Naive B cell (primary cell): ENCODE data around the gene ZNF614. TPM values are rescaled to one million over a fixed set of nuclear protein-coding genes. Genes with fewer than 3 reads are reported as not detected.
"Not testable (repeated sequence)": the region's sequence is repeated elsewhere in the genome, so short reads cannot be mapped to it uniquely, and the experiment has no call there.

ENCODE experiments used
- ATAC-seq, 2 donors: fragments of 150-1000 bp; cut with Tn5 transposase; 2 replicates each; pipeline ENCODE4 v1.10.0; 2021; ENCODE audit warnings: low read depth in 2 of 2, mild to moderate bottlenecking in 2 of 2, moderate library complexity in 2 of 2
- DNase-seq: peaks from one replicate; pipeline ENCODE4 v3.0.0; 2022
- H3K27ac Mint-ChIP-seq, 6 donors: one replicate each; pipeline ENCODE4 v1.8.0; 2020 to 2022; ENCODE audit warnings: mild to moderate bottlenecking in 6 of 6, mixed read lengths in 6 of 6, moderate library complexity in 5 of 6, inconsistent platforms in 2 of 6
- H3K27me3 Mint-ChIP-seq, 3 donors: one replicate each; pipeline ENCODE4 v1.8.0; 2021 to 2022; ENCODE audit warnings: mixed read lengths in 3 of 3, mild to moderate bottlenecking in 1 of 3
- H3K36me3 Mint-ChIP-seq, 2 donors: one replicate each; pipeline ENCODE4 v1.8.0; 2020 to 2022; ENCODE audit warnings: mixed read lengths in 2 of 2, inconsistent platforms in 1 of 2, mild to moderate bottlenecking in 1 of 2
- H3K4me1 Mint-ChIP-seq, 3 donors: one replicate each; pipeline ENCODE4 v1.8.0; 2020 to 2022; ENCODE audit warnings: mixed read lengths in 3 of 3, inconsistent platforms in 1 of 3, mild to moderate bottlenecking in 1 of 3, moderate library complexity in 1 of 3
- H3K4me3 Mint-ChIP-seq, 8 donors: one replicate each; pipeline ENCODE4 v1.8.0; 2020 to 2022; ENCODE audit warnings: mild to moderate bottlenecking in 8 of 8, mixed read lengths in 8 of 8, moderate library complexity in 8 of 8, inconsistent platforms in 2 of 8
- H3K9me3 Mint-ChIP-seq, 7 donors: one replicate each; pipeline ENCODE4 v1.8.0; 2020 to 2022; ENCODE audit warnings: mixed read lengths in 7 of 7, mild to moderate bottlenecking in 5 of 7, inconsistent platforms in 2 of 7, moderate library complexity in 1 of 7
- polyA plus RNA-seq, 6 donors: library from polyadenylated mRNA; unstranded; fragments of 300-500 nt; fragmentation: Illumina TruSeq; gene quantifications; one replicate each; pipeline ENCODE4 v1.2.3, GENCODE V29; 2021; ENCODE audit warnings: low read depth in 6 of 6

ZNF614 gene
- polyA plus RNA-seq, 6 donors from 2014 or later, result 7.1 to 17.2 (median 9.5) TPM

GRCh38 chr19:51978882-51979281 is 49.3 kb downstream of the ZNF614 start:
- no peak for DNase-seq
- peaks cover 4 to 10% (median 9%) of the 10 kb centered on the region in 3 donors for H3K4me1 Mint-ChIP-seq
- peaks cover 78 to 83% of the 10 kb centered on the region in 2 donors for H3K36me3 Mint-ChIP-seq
- H3K9me3 Mint-ChIP-seq, result peaks cover 10 to 91% (median 83%) of the 10 kb centered on the region in 7 donors
- no peak overlapping the region for H3K27ac Mint-ChIP-seq
- no peak for ATAC-seq
- no peaks in the 10 kb centered on the region for H3K27me3 Mint-ChIP-seq
- H3K4me3 Mint-ChIP-seq, result peak overlapping the region in 2 of 8 donors; percentile 4 to 43

GRCh38 chr19:51977346-51977745 is 50.8 kb downstream of the ZNF614 start:
- ATAC-seq (no peak), DNase-seq (no peak)
- H3K36me3 Mint-ChIP-seq, result peaks cover 78 to 79% of the 10 kb centered on the region in 2 donors
- peaks cover 2 to 5% (median 4%) of the 10 kb centered on the region in 3 donors for H3K4me1 Mint-ChIP-seq
- H3K27me3 Mint-ChIP-seq, result no peaks in the 10 kb centered on the region
- no peak overlapping the region for H3K4me3 Mint-ChIP-seq
- H3K27ac Mint-ChIP-seq, result peak overlapping the region in 1 of 6 donors; percentile 9
- H3K9me3 Mint-ChIP-seq, result peaks cover 5 to 91% (median 85%) of the 10 kb centered on the region in 7 donors

DNA sequence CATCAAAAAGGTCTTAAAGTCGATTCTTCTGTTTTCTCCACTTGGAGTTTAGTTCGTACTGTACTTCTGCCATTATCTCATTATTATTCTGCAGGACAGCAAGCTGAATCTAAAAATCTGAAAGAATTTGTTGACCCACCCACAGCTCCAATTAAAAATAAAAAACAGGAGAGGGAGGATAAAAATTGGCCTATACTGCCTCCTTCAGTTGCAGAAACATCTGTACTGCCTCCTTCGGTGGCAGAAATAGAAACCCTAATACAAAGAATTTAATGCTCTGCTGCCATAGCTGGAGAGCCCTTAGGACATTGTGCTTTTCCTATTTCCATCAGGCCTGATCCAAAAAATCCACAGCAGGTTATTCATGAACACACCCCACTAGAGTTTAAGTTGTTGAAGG is 51.3 kb downstream of the ZNF614 start:
- H3K9me3 Mint-ChIP-seq, result peaks cover 6 to 91% (median 85%) of the 10 kb centered on the region in 7 donors
- H3K4me3 Mint-ChIP-seq, result no peak overlapping the region
- H3K4me1 Mint-ChIP-seq, result peaks cover 2 to 5% (median 4%) of the 10 kb centered on the region in 3 donors
- ATAC-seq (no peak), DNase-seq (no peak)
- no peaks in the 10 kb centered on the region for H3K27me3 Mint-ChIP-seq
- H3K36me3 Mint-ChIP-seq, result peaks cover 79% of the 10 kb centered on the region in 2 donors
- H3K27ac Mint-ChIP-seq, result no peak overlapping the region

DNA sequence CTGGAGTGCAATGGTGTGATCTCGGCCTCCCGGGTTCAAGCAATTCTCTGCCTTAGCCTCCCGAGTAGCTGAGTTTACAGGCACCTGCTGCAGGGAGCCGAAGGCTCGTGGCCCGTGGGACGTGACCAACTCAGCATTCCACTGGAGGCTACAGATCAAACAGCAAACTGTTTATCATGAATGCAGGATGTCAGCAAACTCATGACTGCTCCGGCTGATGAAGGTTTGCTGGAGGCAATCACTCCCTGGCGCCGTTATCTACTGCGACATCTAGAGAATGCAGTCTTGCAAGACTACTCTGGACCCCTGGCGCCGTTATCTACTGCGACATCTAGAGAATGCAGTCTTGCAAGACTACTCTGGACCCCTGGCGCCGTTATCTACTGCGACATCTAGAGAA is 52.4 kb downstream of the ZNF614 start:
- Mint-ChIP-seq H3K9me3 (peaks cover 10 to 93% (median 86%) of the 10 kb centered on the region in 7 donors), H3K36me3 (peaks cover 80% of the 10 kb centered on the region in 2 donors), H3K27ac (peak overlapping the region in 1 of 6 donors; percentile 7)
- H3K4me3 Mint-ChIP-seq, H3K4me1 Mint-ChIP-seq, DNase-seq, ATAC-seq, H3K27me3 Mint-ChIP-seq: not testable (repeated sequence)

- no peak for ATAC-seq
- Mint-ChIP-seq H3K4me3 (no peak overlapping the region), H3K4me1 (peaks cover 0 to 5% (median 0%) of the 10 kb centered on the region in 3 donors), H3K27ac (no peak overlapping the region), H3K36me3 (peaks cover 74 to 78% of the 10 kb centered on the region in 2 donors), H3K9me3 (peaks cover 19 to 89% (median 77%) of the 10 kb centered on the region in 7 donors), H3K27me3 (no peaks in the 10 kb centered on the region)
- no peak for DNase-seq
These were observed 56.6 kb downstream of the ZNF614 start for GRCh38 chr19:51971624-51972023.

DNA sequence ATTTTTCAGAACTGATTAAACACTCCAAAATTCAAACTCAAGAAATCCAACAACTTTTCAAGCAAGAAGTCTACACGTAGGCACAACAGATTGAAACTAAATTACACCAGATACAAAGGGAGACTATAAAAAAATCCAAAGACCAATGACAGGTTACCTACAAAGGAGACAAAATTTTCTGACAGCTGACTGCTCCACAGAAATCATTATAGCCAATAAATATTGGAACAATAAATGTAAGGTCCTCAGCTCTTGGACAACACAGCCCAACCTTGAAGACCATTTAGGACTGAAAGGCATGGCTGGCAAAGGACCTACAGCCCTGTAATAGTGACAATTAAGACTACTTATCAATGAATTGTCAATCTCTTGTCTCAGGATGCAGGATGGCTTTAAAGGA is 57.5 kb downstream of the ZNF614 start:
- Mint-ChIP-seq H3K36me3 (peaks cover 70 to 73% of the 10 kb centered on the region in 2 donors), H3K4me1 (peaks cover 0 to 5% (median 0%) of the 10 kb centered on the region in 3 donors), H3K9me3 (peaks cover 13 to 91% (median 74%) of the 10 kb centered on the region in 7 donors), H3K4me3 (no peak overlapping the region), H3K27me3 (no peaks in the 10 kb centered on the region), H3K27ac (no peak overlapping the region)
- DNase-seq, result no peak
- no peak for ATAC-seq

GRCh38 chr19:51965583-51965982 is 62.6 kb downstream of the ZNF614 start:
- DNase-seq (no peak), ATAC-seq (no peak)
- peak overlapping the region in 1 of 8 donors; percentile 56 for H3K4me3 Mint-ChIP-seq
- peaks cover 71 to 83% of the 10 kb centered on the region in 2 donors for H3K36me3 Mint-ChIP-seq
- no peak overlapping the region for H3K27ac Mint-ChIP-seq
- peaks cover 30 to 95% (median 80%) of the 10 kb centered on the region in 7 donors for H3K9me3 Mint-ChIP-seq
- H3K27me3 Mint-ChIP-seq, result no peaks in the 10 kb centered on the region
- H3K4me1 Mint-ChIP-seq, result peaks cover 0 to 9% (median 4%) of the 10 kb centered on the region in 3 donors

Other genes starting within 250 kb of the ZNF614 start
- gene FPR3, start 233.2 kb downstream of the ZNF614 start, polyA plus RNA-seq, result not detected
- 10 to 100 TPM in 1 of 6 donors, 1 to 10 TPM in 5; 3.8 to 11.0 (median 5.6) TPM for gene ZNF577, start 140.4 kb downstream of the ZNF614 start, polyA plus RNA-seq
- 10 to 100 TPM in 5 of 6 donors, 1 to 10 TPM in 1; 8.3 to 17.7 (median 13.0) TPM for gene ZNF649, start 123.4 kb downstream of the ZNF614 start, polyA plus RNA-seq
- 1 to 10 TPM; 2.1 to 8.4 (median 6.1) TPM for gene ZNF613, start 100.9 kb downstream of the ZNF614 start, polyA plus RNA-seq
- gene ZNF350, start 41.5 kb downstream of the ZNF614 start, polyA plus RNA-seq, result 10 to 100 TPM; 24.0 to 42.2 (median 33.3) TPM
- gene ZNF615, start 20.2 kb downstream of the ZNF614 start, polyA plus RNA-seq, result 10 to 100 TPM in 2 of 6 donors, 1 to 10 TPM in 4; 6.9 to 14.9 (median 8.4) TPM
- gene ZNF432, start 20.5 kb upstream of the ZNF614 start, polyA plus RNA-seq, result 1 to 10 TPM; 1.1 to 9.3 (median 5.9) TPM
- gene ZNF841, start 67.4 kb upstream of the ZNF614 start, polyA plus RNA-seq, result 1 to 10 TPM; 2.9 to 8.2 (median 4.2) TPM
- gene ZNF616, start 111.6 kb upstream of the ZNF614 start, polyA plus RNA-seq, result 1 to 10 TPM; 2.2 to 7.1 (median 4.9) TPM
- gene ZNF836, start 143.2 kb upstream of the ZNF614 start, polyA plus RNA-seq, result 10 to 100 TPM in 4 of 6 donors, 1 to 10 TPM in 2; 8.2 to 21.1 (median 12.0) TPM
- 100 to 1,000 TPM; 179 to 222 (median 202) TPM for gene PPP2R1A, start 161.7 kb upstream of the ZNF614 start, polyA plus RNA-seq
- 10 to 100 TPM; 27.8 to 62.4 (median 56.8) TPM for gene ZNF766, start 241.2 kb upstream of the ZNF614 start, polyA plus RNA-seq